ENCODE measurements around the gene DNAH17.

DNAH17 gene

GRCh38 chr17:78383725-78384471, 193.3 kb downstream of the DNAH17 start:
- Mint-ChIP-seq H3K9me3 (no peaks in the 10 kb centered on the region), H3K36me3 (ENCODE audit: low read depth) (peaks cover 37% of the 10 kb centered on the region), H3K4me1 (ENCODE audit: low read depth) (peaks cover 78% of the 10 kb centered on the region), H3K27me3 (ENCODE audit: low read depth) (no peaks in the 10 kb centered on the region), H3K27ac (peak overlapping the region; percentile 98), H3K4me3 (peak overlapping the region; percentile 71)

GRCh38 chr17:78381601-78382232, 195.5 kb downstream of the DNAH17 start:
- Mint-ChIP-seq H3K27me3 (ENCODE audit: low read depth) (no peaks in the 10 kb centered on the region), H3K36me3 (ENCODE audit: low read depth) (peaks cover 33% of the 10 kb centered on the region), H3K9me3 (no peaks in the 10 kb centered on the region), H3K4me3 (peak overlapping the region; percentile 98), H3K4me1 (ENCODE audit: low read depth) (peaks cover 70% of the 10 kb centered on the region), H3K27ac (peak overlapping the region; percentile 94)

- Mint-ChIP-seq H3K4me3 (peak overlapping the region; percentile 98), H3K4me1 (ENCODE audit: low read depth) (peaks cover 58% of the 10 kb centered on the region), H3K36me3 (ENCODE audit: low read depth) (peaks cover 27% of the 10 kb centered on the region)
These were observed 196.8 kb downstream of the DNAH17 start for GRCh38 chr17:78380370-78380769.

GRCh38 chr17:78379131-78379491, 198.1 kb downstream of the DNAH17 start:
- Mint-ChIP-seq H3K4me3 (peak overlapping the region; percentile 98), H3K4me1 (ENCODE audit: low read depth) (peaks cover 48% of the 10 kb centered on the region), H3K27ac (peak overlapping the region; percentile 96), H3K36me3 (ENCODE audit: low read depth) (peaks cover 23% of the 10 kb centered on the region), H3K27me3 (ENCODE audit: low read depth) (no peaks in the 10 kb centered on the region), H3K9me3 (no peaks in the 10 kb centered on the region)

More at GRCh38 chr17:78380370-78380769, 196.8 kb downstream of the DNAH17 start:
- no peaks in the 10 kb centered on the region for H3K9me3 Mint-ChIP-seq
- H3K27ac Mint-ChIP-seq: peak overlapping the region; percentile 94
- no peaks in the 10 kb centered on the region for H3K27me3 Mint-ChIP-seq (ENCODE audit: low read depth)

- Mint-ChIP-seq H3K36me3 (ENCODE audit: low read depth) (peaks cover 19% of the 10 kb centered on the region), H3K4me1 (ENCODE audit: low read depth) (peaks cover 42% of the 10 kb centered on the region), H3K27me3 (ENCODE audit: low read depth) (no peaks in the 10 kb centered on the region), H3K4me3 (peak within 1 kb of the TSS; percentile 98), H3K9me3 (no peaks in the 10 kb centered on the region), H3K27ac (peak within 1 kb of the TSS; percentile 96)
These were observed 198.7 kb downstream of the DNAH17 start, which contains the start of gene PGS1 for GRCh38 chr17:78378225-78379130. TSS of gene PGS1 (plus strand) at chr17:78378649. CDS start at chr17:78378666, 17 bp downstream.

- Mint-ChIP-seq H3K4me1 (ENCODE audit: low read depth) (peaks cover 37% of the 10 kb centered on the region), H3K4me3 (peak overlapping the region; percentile 64), H3K27me3 (ENCODE audit: low read depth) (no peaks in the 10 kb centered on the region), H3K27ac (peak overlapping the region; percentile 81), H3K36me3 (ENCODE audit: low read depth) (peaks cover 19% of the 10 kb centered on the region), H3K9me3 (no peaks in the 10 kb centered on the region)
These were observed 199.4 kb downstream of the DNAH17 start for GRCh38 chr17:78377858-78378224.

GRCh38 chr17:78376161-78376560, 201.0 kb downstream of the DNAH17 start:
- peaks cover 23% of the 10 kb centered on the region for H3K4me1 Mint-ChIP-seq (ENCODE audit: low read depth)
- no peak overlapping the region for H3K4me3 Mint-ChIP-seq

GRCh38 chr17:78375401-78376151, 201.6 kb downstream of the DNAH17 start:
- peaks cover 18% of the 10 kb centered on the region for H3K4me1 Mint-ChIP-seq (ENCODE audit: low read depth)
- H3K36me3 Mint-ChIP-seq (ENCODE audit: low read depth): peaks cover 11% of the 10 kb centered on the region
- no peak overlapping the region for H3K4me3 Mint-ChIP-seq
- H3K9me3 Mint-ChIP-seq: no peaks in the 10 kb centered on the region
- no peaks in the 10 kb centered on the region for H3K27me3 Mint-ChIP-seq (ENCODE audit: low read depth)
- no peak overlapping the region for H3K27ac Mint-ChIP-seq

More at GRCh38 chr17:78376161-78376560, 201.0 kb downstream of the DNAH17 start:
- H3K27ac Mint-ChIP-seq: no peak overlapping the region
- no peaks in the 10 kb centered on the region for H3K9me3 Mint-ChIP-seq
- H3K36me3 Mint-ChIP-seq (ENCODE audit: low read depth): peaks cover 11% of the 10 kb centered on the region
- H3K27me3 Mint-ChIP-seq (ENCODE audit: low read depth): no peaks in the 10 kb centered on the region

GRCh38 chr17:78374631-78375274, 202.4 kb downstream of the DNAH17 start:
- no peak overlapping the region for H3K4me3 Mint-ChIP-seq
- peaks cover 6% of the 10 kb centered on the region for H3K36me3 Mint-ChIP-seq (ENCODE audit: low read depth)
- H3K4me1 Mint-ChIP-seq (ENCODE audit: low read depth): peaks cover 11% of the 10 kb centered on the region
- H3K9me3 Mint-ChIP-seq: no peaks in the 10 kb centered on the region
- no peak overlapping the region for H3K27ac Mint-ChIP-seq
- H3K27me3 Mint-ChIP-seq (ENCODE audit: low read depth): no peaks in the 10 kb centered on the region

GRCh38 chr17:78374189-78374588, 203.0 kb downstream of the DNAH17 start:
- Mint-ChIP-seq H3K36me3 (ENCODE audit: low read depth) (peaks cover 4% of the 10 kb centered on the region), H3K9me3 (no peaks in the 10 kb centered on the region)

More at GRCh38 chr17:78374189-78374588, 203.0 kb downstream of the DNAH17 start:
- Mint-ChIP-seq H3K27ac (no peak overlapping the region), H3K4me1 (ENCODE audit: low read depth) (peaks cover 10% of the 10 kb centered on the region), H3K27me3 (ENCODE audit: low read depth) (no peaks in the 10 kb centered on the region), H3K4me3 (no peak overlapping the region)

Measured in T-helper 1 cell treated with Interleukin-12 subunit alpha and Interleukin-12 subunit beta and Interleukin-4 antibody, amounts not matched to agents 30 μg/mL and 1 μg/mL, for 36 hours (primary cell).